Stimulated activated CD8-positive, alpha-beta memory T cell treated with anti-CD3 and anti-CD28 coated beads, Interleukin-7, amount 100 ng/mL, for 48 hours (primary cell): Measurements from ENCODE around the gene COMP.

Experiments
- DNase-seq, 2 donors: peaks; one replicate each; pipeline ENCODE4 v3.0.0-alpha.2; 2020; ENCODE audit warnings: low read depth in 1 of 2; ENCODE audit errors: extremely low read depth in 1 of 2

Gene COMP

GRCh38 chr19:18770663-18771327, 20.3 kb downstream of the COMP start:
- DNase-seq: no peak

DNA sequence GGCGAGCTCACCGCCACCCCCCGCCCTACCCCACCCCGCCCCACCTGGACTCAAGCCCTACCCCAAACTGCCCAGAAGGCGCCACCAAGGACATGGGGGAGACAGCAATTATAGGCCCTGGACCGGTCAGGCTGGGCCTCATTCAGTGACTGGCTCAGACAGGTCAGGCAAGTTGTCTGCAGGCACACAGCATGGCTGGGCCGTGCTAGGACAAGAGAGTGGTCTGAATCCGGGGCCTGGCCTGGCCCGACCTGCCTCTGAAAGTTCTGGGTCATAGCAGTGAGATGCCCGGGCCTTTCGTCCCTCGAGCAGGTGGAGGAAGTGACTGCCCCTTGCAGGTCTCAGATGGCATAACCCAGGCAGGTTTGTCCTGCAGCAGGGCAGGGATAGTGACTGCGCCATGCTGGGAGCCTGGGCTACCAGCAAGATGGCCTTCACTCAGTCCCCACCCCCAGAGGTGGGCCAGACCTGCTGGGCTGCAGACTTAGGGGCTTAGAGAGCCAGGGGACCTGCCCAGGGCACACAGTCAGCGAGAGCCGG, 21.0 kb downstream of the COMP start:
- DNase-seq: no peak

DNA sequence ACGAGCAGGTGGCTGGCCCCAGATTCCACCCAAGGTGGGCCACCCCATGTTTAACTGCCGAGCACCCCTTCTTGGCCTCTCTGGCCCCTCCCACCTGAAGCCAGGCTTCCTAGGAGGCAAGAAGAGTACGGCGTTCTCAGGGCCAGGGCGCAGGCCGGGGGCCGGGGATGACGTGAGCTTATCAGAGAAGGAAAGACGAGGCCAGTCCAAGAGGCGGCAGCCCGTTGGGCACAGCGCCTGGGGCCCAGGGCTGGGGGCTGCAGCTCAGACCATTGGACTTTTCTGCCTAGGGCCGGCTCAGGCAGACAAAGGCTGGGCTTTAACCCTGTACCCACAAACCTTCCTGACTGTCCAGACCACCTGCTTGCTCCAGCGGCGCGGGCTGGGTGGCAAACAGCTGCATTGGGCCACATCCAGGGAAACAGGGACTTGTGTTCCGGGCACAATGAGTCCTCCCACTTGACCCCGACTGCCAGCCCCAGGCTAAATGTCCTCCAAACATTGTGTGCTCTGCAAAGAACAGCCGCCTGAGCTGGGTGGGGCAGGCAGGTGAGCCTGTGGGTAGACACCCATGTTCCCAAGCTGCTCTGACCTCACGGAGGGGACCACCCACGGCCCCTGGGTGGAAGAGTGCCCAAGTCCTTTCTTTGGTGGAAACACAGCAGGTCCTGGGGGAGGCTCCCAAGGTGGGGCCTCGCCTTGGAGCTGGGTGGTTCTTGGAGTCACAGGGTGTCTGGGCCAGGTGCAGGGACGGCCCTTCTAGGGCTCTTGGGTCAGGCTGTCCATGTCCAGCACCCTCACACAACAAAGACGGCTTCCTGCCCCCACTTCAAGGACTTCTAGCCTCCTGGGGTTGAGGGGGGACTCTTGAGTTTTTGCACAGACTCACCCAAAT, 21.9 kb downstream of the COMP start:
- no peak for DNase-seq

DNA sequence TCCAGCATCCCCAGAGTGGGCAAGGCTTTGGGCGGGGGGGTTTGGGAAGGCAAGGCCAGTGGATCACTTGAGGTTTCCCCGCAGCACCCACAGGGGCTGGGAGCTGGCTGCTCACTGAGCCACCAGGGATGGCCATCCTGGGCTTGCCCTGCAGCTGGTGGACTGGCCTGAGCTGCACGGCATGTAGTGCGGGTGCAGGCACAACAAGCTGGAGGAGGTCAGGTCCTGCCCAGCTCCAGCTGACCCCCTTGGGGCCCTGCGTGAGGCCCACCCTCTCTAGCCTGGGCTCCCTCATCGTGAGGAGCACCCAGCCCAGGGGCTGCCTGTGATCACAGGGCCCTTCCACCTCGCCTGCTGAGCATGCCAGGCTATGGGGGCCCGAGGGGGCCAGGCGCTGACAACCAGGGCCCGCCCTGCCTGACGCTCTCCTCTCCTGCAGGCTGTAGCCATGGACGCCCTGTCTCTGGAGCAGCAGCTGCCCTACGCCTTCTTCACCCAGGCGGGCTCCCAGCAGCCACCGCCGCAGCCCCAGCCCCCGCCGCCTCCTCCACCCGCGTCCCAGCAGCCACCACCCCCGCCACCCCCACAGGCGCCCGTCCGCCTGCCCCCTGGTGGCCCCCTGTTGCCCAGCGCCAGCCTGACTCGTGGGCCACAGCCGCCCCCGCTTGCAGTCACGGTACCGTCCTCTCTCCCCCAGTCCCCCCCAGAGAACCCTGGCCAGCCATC, 22.9 kb downstream of the COMP start:
- DNase-seq: no peak

DNA sequence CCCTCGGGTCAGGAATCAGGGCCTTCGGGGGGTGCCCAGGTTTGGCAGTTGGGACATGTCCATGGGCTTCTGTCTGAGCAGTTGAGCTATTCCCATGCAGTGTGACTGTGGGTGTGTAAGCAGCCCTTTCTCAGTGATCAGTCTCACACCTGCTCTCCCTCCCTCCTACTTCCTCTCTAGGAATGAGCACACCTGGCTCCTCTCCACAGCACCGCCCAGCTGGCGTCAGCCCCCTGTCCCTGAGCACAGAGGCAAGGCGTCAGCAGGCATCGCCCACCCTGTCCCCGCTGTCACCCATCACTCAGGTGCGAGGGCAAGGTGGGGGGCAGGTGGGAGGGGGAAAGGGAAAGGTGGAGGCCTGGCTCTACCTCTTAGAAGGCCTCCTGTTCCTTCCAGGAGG, 25.9 kb downstream of the COMP start:
- DNase-seq: no peak

DNA sequence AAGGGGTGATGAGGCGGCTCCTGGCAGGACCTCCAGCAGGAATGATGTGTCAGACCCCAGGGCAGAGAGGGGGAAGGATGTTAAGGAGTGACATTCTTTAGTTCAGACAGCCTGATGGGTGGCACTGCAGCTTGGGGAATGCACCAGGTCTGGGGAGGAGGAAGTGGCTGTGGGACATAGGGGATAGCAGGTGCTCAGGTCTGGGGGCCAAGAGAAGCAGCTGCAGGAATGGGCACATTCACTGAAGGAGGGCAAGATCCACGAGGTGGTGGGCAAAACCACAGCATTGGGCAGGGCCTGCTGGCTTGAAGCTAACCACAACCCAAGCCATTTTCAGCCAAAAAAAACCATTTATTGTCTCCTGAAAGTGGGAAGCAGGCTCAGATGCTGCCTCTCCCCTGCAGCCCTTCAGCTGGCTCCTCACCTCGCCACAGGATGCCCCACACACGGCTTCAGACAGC, 26.5 kb downstream of the COMP start:
- DNase-seq: no peak

DNA sequence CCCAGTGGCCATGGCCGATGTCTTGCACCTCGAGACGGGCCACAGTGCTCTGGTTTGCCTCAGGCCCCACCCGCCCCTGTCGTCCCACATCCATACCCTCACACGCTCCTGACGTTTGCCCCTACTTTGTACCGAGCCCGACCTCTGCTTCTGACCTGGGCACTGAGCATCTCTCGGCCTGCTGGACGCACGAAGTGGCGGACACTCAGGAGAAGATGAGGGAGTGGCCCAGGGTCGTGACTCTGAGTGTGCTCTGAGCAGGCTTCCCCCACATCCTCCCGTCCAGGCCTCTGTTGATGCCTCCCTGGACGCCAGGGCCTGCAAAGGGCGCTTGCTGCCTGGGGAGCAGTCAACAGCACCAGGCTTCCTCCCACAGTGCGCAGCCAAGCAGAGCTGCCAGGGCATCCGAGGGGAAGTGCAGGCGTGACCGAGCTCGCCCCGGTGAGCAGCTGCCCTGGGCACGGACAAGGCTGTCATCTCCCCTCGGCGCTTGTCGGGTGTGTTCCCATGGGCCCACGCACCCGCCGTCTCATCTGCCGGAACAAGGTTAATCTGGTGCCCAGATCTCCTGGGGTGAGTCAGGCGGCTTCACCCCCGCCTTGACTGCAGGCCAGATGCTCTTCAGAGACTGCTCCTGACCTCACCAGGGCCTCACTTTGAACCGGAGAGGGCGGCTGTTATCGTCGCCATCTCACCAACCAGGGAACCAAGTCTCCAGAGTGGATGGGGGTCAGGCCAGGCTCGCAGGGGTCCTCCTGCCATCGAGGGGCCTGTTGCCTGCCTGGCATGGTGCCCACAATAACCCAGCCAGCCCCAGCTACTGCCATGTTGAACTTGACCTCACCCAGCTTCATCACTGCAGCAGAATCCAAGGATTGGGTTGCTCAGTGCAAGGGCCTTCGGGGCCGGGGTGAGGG, 27.2 kb downstream of the COMP start:
- DNase-seq: no peak

DNA sequence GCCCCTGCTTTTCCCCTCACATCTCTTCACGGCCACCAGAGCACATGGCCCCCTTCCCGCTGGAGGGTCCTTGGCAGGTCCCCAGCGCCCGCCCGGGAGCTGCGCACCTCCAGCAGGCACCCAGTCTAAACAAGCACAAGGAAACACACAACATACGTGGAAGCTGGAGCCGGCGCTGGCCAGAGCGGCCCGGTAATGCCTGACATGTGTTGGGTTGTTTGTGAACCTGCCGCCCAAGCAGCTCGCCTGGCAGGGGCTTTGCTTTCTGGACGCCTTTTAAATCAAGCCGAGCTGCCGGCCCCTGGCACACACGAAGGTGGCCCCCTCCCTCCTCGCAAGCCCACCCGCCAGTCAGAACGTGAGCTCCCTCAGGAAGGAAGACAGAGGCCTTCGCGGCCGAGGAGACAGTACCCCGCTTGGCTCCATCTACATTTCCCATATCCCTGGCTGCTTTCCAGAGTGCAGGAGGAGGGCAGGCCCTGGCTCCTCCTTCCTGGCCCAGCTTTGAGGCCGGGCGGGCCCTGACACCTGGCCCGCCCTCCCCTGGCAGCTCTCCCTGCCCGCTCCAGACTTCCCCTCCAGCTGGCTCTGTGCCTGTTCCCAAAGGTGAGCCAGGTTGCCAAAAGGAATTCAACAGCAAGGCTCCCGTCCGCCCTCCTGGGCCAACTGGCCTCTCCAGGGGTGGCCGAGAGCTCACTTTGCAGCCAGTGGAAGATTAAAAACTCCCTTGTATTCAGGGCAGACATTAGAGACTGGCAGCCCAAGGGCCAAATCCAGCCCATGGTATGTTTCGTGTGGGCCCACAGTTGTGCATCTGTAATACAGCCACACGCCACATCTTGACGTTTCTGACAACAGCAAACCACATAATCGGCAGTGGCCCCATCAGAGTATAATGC, 28.7 kb downstream of the COMP start:
- no peak for DNase-seq

DNA sequence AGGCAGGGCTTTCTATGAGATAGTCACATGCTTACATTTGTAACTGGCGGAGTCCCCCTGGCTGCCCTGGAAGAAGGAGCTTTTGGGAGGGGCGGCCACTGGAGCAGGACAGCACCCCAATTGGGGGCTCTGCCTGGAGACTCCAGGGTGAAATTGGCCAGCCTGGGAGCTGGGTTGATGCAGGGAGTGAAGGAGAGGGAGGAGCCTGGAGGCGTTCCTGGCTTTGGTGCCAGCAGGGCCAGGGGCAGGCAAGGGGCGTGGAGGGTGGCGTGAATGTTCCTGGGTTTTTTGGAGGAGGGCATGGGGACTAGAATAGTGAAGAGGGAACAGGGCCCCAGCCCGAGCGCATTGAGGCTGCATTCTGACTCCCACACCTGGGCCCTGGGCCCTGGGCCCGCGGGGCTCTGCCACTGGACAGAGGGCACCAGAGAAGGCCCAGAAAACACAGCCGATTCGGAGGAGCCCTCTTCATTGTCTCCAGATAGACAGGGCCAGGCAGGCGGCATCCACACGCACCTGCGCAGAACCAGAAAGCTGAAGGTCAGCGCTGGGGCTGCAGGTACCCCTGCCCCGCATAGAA, 29.5 kb downstream of the COMP start:
- no peak for DNase-seq

DNA sequence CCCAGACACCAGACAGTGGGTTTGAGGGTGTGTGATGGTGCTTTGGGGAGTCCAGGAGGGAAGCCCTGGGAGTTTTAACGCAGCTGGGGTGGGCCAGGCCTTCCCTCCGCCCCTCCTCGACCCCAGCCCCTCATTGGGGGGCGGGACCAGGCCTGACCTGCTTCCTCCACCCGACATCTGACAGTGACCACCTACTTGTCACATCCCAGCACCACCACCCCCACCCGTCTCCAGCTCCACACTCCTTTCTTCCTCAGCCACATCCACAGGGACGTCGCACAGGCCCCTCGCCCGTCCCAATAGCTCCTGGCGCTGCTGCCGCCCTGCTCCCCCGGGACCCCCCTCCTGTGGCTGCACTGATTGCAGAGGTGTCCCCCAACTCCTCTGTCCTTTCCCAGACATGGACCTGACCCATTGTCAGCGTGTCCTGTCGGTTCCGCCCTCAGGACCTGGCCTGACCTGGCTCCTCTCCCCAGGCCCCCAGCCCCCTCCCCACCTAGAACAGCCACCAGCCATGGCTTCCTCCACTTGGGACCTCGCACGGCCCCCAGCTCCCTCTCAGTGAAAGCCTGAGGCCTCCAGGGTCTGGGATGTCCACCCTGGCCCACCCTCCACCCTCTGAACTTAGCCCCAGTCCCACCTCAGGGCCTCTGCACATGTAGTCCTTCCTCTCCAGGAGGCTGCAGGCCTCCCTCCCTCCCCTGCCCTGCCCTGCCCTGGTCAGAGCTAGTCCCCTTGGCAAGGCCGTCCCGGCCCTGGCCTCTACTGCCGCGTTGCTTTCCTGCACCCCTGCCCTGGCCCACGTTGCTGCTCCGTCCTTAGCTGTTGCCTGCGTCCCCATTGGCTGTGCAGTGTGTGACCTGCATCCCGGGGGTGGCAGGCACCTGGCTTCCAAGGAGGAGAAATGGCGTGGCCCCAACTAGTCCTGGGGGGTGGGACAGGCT, 30.4 kb downstream of the COMP start:
- DNase-seq: no peak

DNA sequence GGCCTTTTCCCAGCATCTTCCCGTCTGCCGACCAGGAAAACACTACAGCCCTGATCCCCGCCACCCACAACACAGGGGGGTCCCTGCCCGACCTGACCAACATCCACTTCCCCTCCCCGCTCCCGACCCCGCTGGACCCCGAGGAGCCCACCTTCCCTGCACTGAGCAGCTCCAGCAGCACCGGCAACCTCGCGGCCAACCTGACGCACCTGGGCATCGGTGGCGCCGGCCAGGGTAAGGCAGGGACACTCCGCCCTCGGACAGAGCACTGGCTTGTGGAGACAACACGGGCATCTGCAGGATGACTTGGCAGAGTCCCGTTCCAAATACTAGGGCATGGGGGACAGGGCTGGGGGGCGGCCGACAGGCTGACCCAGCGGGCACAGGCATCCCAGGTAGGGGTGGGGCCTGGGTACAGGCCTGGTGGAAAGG, 31.1 kb downstream of the COMP start:
- no peak for DNase-seq

DNA sequence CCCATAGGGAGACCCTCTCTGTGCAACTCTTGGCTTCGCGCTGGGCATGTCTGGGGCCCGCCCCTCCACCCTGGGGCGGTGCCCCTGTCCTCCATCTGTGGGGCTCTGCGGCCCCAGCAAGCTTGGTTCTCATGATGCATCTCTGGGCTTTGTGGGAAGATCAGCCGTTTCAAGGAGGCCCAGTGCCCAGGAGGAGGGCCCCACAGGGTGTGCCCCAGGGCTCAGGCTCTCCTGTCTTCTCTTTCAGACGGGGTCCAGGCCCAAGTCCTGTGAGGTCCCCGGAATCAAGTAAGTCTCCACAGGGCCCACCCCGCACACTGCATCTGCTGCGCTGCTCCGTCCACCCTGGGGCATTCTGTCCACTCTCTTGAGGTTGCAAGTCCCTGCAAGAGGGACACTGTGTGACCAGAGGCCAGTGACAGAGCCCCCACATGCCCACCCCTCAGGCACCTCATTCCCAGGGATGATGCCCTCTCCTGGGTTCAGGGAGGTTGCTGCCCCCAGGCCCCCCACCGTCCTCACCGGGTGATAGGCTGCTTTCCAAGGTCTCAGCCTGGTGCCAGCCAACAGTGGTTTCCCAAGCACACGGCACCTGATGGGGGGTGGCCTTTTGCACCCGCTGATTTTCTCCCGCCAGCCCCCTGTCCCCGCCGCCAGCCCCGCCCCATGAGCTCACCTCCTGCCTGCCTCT, 31.7 kb downstream of the COMP start:
- no peak for DNase-seq

GRCh38 chr19:18756896-18757295, 34.2 kb downstream of the COMP start:
- DNase-seq: no peak

DNA sequence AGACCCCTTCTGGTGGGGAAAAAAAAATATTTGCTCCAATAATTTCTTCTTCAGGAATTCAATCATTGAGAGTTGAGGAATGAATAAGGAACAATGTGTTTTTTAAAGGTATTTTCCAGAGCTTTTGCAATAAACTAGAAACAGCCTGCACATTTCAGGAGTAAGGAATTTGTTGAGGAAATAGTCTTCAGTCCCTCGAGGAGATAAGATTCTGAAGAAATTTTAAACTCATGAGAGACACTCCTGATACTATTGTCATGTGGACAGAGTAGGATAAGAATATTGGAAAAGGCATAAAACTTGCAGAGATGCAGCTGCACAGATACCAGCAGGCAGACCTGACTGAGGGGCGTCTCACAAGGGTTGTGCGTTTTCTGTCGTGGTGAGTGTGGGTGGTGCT, 36.6 kb downstream of the COMP start:
- DNase-seq: no peak

- no peak for DNase-seq
Measured at GRCh38 chr19:18751571-18751970, 39.5 kb downstream of the COMP start.

GRCh38 chr19:18750295-18750970, 40.7 kb downstream of the COMP start:
- DNase-seq: no peak
